GM21786 (cell line): ENCODE measurements around the gene FAM149B1.

Experiments
- ATAC-seq: cut with Tn5 transposase; IDR thresholded peaks from one replicate; pipeline ENCODE4 v1.9.1; 2021; ENCODE audit not compliant: unreplicated experiment

Gene FAM149B1

DNA sequence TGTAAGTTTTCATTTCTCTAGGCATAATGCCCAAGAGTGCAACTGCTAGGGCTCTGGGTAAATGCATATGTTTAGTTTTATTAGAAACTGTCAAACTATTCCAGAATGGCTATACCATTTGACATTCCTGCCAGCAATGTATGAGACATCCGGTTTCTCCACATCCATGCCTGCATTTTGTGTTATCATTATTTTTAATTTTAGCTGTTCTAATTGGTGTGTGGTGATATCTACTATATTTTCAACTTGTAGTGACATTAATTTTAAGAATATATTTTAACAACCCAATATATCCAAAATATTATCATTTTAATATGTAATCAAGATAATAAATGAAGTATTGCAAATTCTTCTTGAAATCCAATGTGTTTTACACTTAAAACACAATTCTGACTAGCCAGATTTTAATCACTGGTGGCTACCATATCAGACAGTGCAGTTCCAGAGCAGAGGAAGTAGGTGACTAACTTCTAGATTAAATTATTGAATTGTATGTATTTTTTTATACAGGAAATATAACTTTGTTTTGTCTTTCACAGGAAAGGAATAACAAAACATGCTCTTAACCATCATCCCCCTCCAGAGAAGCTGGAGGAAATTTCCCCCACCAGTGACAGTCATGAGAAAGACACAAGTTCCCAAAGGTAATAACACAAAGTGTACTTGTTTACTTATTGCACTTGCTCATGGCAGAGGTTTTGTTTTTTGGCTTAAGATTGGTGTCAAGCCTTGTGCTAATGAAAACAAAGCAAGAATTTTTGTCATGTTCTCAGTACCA lies 6.4 kb downstream of the FAM149B1 start:
- no peak for ATAC-seq

DNA sequence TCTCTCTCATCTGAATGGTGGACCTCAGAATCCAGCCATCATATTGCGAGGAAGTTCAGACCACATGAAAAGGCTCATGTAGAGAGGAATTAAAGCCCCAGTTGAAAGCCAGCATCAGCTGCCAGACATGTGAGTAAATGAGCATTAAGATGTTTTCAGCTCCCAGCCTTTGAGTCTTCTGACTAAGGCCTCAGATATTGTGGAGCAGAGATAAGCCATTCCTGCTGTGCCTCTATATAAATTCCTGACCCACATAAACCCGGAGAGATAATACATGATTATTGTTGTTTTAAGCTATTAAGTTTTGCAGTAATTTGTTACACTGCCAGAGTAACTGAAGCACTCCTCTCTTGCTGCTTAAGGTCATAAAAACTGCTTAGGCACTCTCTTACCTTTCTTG lies 14.6 kb downstream of the FAM149B1 start:
- no peak for ATAC-seq

DNA sequence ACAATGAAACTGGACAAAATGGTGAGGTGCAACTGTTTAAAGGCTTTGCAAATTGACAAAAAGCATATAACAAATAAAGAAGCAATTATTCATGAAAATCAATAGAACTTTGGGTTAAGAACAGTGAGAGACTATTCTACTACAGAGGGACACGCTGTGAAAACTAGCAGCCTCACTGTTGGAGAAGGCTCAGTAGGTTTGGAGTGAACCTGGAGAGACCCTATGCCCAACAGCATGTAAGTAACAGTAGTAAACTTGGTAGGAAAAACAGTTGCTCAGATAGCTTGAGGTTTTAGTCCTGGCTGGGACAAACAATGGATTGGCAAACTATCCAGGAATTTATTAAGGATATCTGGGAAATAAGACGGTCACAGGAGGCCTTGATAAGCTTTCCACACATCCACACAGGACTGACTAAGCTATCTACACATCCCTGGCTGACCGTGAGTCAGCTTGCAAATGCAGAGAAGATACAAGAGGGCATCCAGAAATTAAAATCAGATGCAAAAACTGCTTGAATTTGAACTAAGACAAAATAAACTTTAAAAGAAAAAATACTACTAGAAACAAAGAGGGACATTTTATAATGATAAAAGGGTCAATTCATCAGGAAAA lies 15.9 kb downstream of the FAM149B1 start:
- no peak for ATAC-seq

DNA sequence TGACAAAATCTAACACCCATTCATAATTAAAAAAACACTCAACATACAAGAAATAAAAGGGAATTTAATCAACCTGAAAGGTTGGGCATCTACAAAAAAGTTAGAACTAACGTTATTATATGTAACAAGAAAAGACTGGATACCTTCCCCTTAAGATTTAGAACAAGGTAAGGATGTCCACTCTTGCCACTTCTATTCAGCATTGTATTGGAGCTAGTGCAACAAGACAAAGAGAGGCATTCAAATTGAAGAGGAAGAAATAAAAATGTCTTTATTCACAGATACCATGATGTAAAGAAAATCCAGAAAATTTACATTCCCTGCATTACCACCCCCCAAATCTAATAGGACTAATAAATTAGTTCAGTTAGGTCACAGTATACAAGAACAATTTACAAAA lies 18.3 kb downstream of the FAM149B1 start:
- no peak for ATAC-seq

DNA sequence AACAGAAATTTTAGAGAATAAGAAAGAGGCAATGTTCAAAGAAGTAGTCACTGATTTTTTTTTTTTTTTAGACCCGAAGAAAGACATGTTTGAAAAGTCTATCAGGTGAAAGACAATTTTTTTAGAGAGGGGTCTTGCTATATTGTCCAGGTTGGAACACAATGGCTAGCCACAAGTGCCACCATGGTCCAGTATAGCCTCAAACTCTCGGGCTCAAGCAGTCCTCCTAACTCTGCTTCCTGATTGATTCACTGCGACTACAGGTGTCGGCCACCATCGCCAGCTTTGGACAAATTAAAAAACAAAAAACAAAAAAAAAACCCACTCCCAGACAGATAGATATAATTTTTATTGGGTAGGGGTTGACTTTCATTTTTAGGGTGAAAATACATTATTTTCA lies 22.3 kb downstream of the FAM149B1 start:
- ATAC-seq = no peak

DNA sequence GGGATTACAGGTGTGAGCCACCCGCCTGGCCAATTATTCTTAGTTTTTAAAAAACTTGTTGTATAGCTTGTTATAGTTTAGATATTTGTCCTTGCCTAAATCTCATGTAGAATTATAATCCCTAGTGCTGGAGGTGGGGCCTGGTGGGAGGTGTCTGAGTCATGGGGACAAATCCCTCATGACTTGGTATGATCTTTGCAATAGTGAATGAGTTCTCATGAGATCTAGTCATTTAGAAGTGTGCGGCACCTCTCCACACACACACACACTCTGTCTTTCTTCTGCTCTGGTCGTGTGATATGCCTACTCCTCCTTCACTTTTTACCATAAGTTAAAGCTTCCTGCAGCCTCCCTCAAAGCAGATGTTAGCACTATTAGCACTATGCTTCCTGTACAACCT lies 37.2 kb downstream of the FAM149B1 start:
- ATAC-seq = no peak

DNA sequence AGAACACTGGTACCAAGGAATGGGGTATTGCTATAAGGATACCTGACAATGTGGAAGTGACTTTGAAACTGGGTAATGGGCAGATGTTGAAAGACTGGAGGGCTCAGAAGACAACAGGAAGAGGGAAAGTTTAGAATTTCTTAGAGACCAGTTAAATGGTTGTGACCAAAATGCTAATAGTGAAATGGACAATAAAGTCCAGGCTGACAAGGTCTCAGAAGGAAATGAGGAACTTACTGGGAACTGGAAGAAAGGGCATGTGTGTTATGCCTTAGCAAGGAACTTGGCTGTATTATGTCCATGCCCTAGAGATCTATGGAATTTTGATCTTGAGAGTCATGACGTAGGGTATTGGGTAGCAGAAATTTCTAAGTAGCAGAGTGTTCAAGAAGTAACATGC lies 38.0 kb downstream of the FAM149B1 start:
- ATAC-seq = no peak

DNA sequence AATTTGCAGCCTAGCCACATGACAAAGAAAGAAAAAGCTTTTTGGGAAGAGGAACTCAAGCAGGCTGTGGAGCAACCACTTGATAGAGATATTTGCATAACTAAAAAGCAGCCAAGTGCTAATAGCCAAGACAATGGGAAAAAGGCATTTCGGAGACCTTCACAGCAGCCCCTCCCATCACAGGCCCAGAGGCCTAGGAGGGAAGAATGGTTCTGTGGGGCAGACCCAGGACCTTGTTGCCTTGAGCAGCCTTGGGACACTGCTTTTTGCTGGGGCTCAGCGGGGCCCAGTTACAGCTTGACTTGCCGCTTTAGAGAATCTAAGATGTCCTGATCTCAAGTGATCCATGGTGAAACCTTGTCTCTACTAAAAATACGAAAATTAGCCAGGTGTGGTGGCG lies 38.5 kb downstream of the FAM149B1 start:
- ATAC-seq = no peak

DNA sequence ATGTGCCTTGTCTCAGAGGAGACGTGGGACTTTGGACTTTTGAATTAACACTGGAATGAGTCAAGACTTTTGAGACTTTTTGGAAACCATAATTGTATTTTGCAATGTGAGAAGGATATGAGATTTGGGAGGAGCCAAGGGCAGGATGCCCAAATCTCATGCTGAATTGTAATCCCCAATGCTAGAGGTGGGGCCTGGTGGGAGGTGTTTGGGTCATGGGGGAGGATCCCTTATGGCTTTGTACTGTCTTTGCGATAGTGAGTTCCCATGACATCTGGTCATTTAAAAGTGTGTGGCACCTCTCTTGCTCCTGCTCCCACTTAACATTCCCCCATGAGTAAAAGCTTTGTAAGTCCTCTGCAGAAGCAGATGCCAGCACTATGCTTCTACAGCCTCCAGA lies 40.0 kb downstream of the FAM149B1 start:
- no peak for ATAC-seq

DNA sequence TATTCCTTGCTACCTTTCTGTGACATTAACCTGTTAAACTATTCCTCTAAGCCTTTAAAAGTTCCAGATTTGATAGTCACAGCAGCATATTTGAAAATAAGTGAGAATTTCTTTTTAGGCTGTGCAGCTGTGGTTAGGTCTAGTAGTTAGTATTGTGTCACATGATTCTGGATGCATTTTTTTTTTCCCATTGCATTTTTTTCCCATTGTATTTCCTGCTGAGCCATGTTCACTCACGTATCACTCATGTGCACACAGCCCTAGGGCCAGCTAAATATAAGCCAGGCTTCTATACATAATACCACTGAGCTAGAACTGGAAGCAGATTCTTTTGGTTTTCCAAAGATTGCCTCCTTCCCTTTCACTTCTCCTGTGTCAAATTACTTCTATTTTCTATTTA lies 41.8 kb downstream of the FAM149B1 start:
- ATAC-seq = no peak

DNA sequence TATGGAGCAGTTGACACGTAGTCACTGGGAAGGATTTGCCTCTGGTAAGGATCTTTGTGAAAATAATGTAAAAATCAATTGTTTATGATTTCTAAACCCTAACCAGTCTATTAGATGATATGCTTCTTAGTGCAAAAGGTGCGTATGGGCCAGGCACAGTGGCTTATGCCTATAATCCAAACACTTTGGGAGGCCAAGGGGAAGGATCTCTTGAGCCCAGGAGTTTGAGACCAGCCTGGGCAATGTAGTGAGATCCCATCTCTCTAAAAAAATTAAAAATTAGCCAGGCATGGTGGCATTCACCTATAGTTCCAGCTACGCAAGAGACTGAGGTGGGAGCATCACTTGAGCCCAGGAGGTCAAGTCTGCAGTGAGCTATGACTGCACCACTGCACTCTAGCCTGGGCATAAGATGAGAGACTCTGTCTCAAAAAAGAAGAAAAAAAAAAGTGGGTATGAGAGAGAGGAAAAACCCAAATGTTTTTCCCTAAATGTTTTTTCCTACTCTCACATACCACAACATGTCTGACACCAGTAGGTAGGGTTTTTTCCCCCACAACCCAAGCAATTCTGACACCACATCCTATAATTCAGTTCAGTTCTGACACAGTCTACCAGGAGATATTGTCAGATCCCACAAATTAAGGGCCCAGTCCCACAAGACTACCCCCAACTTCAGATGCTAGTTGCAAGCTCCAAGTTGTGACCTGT lies 42.6 kb downstream of the FAM149B1 start:
- ATAC-seq = no peak

DNA sequence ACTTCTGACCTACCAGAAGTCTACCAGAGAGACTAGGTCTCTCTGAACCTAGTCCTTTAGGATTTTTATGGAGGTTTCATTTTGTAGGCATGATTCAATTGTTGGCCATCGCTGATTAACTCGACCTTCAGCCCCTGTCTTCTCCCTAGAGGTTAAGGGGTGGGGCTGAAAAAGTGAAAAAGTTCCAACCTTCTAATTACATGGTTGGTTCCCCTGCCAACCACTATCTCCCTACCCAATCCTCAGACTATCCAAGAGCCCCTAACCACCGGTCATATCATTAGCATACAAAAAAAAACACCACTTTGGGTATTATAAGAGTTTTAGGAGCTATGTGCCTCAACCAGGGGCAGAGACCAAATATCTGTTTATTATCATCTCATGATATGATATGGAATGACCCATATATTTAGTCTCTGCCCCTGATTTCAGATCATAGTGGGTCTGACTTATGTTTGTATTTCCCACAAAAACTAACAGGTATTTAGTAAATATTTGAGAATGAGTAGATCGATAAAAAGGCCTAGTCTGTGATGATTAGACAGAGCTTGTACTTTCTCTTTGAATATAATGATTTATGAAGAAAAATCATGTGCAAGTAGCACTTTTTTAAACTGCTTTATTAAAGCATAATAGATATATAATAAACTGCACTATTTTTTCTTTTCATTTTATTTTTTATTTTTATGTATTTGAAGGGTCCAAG lies 43.3 kb downstream of the FAM149B1 start:
- ATAC-seq = no peak

DNA sequence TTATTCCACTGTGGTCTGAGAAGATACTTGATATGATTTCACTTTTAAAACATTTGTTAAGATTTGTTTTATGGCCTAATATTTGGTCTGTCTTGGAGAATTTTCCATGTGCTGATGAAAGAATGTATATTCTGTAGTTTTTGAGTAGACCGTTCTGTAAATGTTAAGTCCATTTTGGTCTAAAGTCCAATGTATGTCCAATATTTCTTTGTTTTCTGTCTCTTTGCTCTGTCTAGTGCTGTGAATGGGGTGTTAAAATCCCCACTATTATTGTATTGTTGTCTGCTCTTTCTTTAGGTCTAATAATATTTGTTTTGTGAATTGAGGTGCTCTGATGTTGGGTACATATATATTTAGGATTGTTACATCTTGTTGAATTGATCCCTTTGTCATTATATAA lies 47.8 kb downstream of the FAM149B1 start:
- ATAC-seq = no peak

DNA sequence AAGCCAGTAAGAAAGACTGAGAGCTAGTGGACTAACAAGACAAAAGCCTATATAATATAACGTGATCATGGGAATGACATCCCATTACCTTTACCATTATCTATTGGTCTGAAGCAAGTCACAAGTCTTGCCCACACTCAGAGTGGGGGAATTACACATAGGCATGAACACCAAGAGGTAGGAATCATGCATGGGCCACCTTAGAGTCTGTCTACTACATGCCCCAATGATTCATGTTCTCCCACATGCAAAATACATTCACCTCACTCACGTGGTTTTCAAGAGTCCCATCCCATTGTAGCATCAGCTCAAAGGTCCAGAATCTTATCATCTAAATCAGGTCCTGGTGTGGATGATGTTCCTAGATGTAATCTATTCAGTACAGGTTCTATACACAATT lies 49.7 kb downstream of the FAM149B1 start:
- no peak for ATAC-seq

DNA sequence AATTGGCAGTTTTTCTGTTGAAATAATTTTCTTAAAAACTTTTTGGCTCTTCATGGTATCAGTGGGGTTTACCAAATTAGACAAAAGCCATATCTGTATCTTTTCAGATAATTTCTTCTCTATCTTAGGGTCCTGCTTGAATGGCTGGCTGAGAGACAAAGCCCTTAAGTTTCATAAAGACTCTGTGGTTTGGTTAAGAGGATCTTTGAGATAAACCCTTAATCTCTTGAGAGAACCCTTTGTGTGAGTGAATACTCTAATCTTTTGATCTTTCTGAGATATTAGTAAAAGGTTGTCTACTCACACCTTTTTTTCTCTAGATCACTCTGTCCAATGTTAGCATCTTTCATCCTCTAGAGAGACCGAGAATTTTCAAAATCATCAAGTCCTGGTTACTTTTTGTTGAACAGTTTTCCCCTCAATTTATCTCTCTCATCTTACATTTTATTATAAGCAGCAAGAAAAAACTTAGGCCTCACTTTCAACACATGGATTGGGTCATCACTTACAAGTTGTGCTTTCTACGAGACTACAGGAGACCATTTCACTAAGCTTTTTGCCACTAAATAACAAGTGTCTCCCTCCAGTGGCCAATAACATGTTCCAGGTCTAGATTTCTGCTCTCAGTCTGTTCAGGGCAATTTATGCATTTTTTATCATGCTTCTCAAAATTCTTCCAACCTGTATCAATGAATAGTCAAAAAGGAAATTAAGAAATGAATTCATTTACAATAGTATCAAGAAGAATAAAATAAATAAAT lies 50.7 kb downstream of the FAM149B1 start:
- no peak for ATAC-seq

DNA sequence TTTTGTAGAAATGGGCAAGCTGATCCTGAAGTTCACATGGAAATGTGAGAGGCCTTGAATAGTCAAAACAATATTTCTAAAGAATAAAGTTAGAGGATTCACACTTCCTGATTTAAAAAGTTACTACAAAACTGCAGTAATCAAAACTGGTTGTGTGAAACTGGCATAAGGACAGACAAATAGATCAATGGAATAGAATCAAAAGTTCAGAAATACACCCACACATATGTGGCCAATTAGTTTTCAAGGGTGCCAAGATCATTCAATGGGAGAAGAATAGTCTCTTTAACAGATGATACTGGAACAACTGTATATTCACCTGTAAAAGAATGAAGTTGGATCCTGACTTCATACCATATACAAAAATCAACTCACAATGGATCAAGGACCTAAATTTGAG lies 51.5 kb downstream of the FAM149B1 start:
- no peak for ATAC-seq

DNA sequence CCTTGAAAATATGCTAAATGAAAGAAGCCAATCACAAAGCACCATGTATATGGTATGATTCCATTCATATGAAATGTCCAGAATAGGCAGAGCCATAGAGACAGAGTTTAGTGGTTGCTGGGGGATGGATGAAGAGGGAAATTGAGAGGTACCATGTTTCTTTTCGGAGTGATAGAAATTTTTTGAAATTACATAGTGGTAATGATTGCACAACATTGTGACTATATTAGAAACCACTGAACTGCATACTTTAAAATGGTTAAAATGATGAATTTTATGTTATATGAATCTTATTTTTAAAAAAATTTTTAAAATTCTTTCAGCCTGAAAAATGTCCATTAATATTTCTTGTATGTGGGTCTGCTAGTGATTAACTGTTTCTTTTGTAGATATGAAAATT lies 53.1 kb downstream of the FAM149B1 start:
- no peak for ATAC-seq

DNA sequence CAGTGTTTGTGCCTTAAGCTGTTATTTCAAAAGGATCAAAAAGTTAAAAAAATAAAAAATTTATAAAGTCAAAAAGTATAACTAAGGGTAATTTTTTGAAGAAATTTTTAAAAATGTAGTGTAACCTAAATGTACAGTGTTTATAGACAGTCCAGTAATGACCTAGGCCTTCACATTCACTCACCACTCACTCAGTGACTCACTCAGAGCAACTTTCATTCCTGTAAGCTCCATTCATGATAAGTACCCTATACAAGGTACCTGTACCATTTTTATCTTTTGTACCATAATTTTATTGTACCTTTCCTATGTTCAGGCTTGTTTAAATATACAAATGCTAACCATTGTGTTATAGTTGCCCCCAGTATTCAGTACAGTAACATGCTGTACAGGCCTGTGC lies 57.6 kb downstream of the FAM149B1 start:
- ATAC-seq = no peak

DNA sequence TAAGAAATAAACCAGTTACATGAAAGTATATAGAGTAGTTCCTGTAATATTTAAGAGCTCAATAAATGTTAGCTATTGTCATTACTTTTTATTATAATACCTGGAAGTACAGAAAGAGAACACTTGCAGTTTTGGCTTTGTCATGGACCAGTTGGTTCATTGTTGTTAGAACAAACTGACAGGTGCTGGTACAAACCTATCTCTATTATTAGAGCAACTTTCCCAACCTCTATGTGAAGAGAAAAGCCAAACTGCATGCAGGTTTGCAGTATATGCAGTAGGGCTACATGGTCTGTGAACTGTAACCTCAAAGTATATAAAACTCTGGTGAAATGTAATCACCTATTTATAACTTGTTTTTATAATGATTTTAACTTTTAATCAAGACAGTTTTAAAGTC lies 58.7 kb downstream of the FAM149B1 start:
- ATAC-seq = no peak

DNA sequence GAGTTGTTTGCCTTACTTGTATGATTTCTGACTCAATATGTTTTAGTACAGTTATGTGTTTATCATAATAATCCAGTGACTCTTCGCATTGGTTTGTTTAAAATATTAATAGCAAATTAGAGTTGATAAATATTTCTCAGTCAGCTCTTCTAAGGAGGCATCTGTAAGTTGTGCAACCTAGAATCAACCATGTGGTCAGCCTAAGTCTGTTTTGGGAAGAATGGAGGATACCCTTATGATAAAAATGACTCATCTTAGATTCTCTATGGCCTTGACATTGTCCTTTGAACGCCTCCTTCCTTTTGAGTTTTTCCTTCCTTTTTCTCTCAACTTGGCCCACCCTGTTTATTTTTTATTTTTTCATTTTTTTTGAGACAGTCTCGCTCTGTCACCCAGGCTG lies 60.3 kb downstream of the FAM149B1 start:
- ATAC-seq = no peak

DNA sequence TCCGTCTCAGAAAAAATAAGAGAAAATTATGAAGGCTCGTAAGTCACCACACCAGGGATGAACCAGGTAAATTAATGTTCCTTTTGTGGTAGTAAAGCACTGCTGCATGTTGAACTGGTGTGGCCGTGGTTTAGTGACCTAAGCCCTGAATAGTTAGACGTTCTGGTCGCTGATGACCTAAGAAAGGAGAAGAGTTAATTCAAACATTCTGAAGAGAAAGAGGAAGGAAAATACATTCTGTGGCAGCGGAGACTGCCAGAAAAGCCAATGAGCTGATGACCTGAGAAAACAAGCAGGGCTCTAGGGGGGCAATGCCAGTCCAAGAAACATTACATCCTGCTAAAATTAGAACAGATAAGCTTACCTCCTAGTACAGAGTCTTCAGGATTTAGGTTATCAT lies 61.6 kb downstream of the FAM149B1 start:
- ATAC-seq = no peak
